Measurements from ENCODE around the gene ALDOA. TPM values are rescaled to one million over a fixed set of nuclear protein-coding genes. Genes with fewer than 3 reads are reported as not detected.

ALDOA gene
- total and polyA plus RNA-seq, 10 of the 15 experiments (the other 5 are each of a cell fraction or from before 2014, with no cell fraction given) = 218 to 2,339 (median 1,095) TPM

- no peak for DNase-seq (ENCODE audit: low read depth, low spot score)
- no peak for ATAC-seq
- no peaks in the 10 kb centered on the region for H4K20me1 ChIP-seq (ENCODE audit: control insufficient read depth, insufficient read depth)
- peaks cover 2% of the 10 kb centered on the region for H3K4me1 ChIP-seq (ENCODE audit: control insufficient read depth, insufficient read depth, low read length)
- FAIRE-seq = no peak
- H3K9me3 ChIP-seq (replicated peaks; ENCODE audit: control insufficient read depth, insufficient read depth, low read length) = no peaks in the 10 kb centered on the region
- ChIA-PET RAD21 (ENCODE audit: unreplicated experiment) (no interaction called here), CTCF (interaction anchor here (1.5 to 3.0 kb wide), 3 partner anchors 11 to 72 kb away, joined by 3 to 22 read pairs (median 21); partner anchors contain the start of genes MAPK3 and TBX6), SMC1A (ENCODE audit: uncharacterized antibody, unreplicated experiment) (no interaction called here), POLR2A (interaction anchor here (1.3 kb wide), 1 partner anchor 12 kb away, joined by 5 read pairs; no protein-coding TSS in a partner anchor)
- H3K4me3 ChIP-seq = no peak overlapping the region
- 79% methylated on average over 20 of the region's 20 CpGs for WGBS (ENCODE audit: insufficient coverage, insufficient replicate concordance, low lambda C conversion rate, missing lambda C conversion rate)
- H3K4me2 ChIP-seq (ENCODE audit: control insufficient read depth, insufficient read depth) = no peak overlapping the region
- no peak overlapping the region for H2AFZ ChIP-seq (ENCODE audit: control insufficient read depth, low read depth, low read length)
- in situ Hi-C loops (cut with MboI) = no loop called here
- no TSS peak for BruUV-seq (replicated peaks)
- intact Hi-C loops (cut with micrococcal nuclease; ENCODE audit: unreplicated experiment) = no loop called here
- no peaks in the 10 kb centered on the region; a peak in 1 of 4 replicates for H3K36me3 ChIP-seq (ENCODE audit: control insufficient read depth in 2 of 2, insufficient read depth in 2 of 2, low read length in 1 of 2)
- no peak overlapping the region for H3K9ac ChIP-seq (ENCODE audit: control insufficient read depth, insufficient read depth, low read length)
- H3K27ac ChIP-seq (ENCODE audit: control insufficient read depth, insufficient read depth) = no peak overlapping the region
- no peaks in the 10 kb centered on the region for H3K79me2 ChIP-seq (ENCODE audit: control insufficient read depth, insufficient read depth, low read length)
- H3K27me3 ChIP-seq (replicated peaks in 1 of 2; ENCODE audit: control insufficient read depth in 2 of 2, insufficient read depth in 2 of 2, low read length in 1 of 2) = no peaks in the 10 kb centered on the region
- TF ChIP-seq KLF5 (IDR thresholded peaks at IDR 0.05; ENCODE audit: partially characterized antibody) = no peak
- TF ChIP-seq RBBP5 (conservative IDR thresholded peaks at IDR 0.05) = no peak
- TF ChIP-seq FOS (IDR thresholded peaks at IDR 0.05; ENCODE audit: borderline replicate concordance, extremely low read depth, insufficient read length) = no peak
- TF ChIP-seq MEF2B (IDR thresholded peaks at IDR 0.05; ENCODE audit: partially characterized antibody, poor library complexity, severe bottlenecking) = no peak
- TF ChIP-seq ATF3 (IDR thresholded peaks at IDR 0.05; ENCODE audit: borderline replicate concordance, extremely low read depth, low read depth, low read length) = no peak
- no peak for TF ChIP-seq IRF3 (IDR thresholded peaks at IDR 0.05)
- no peak for TF ChIP-seq JUNB (IDR thresholded peaks at IDR 0.05)
- TF ChIP-seq KDM1A (IDR thresholded peaks at IDR 0.05; ENCODE audit: borderline replicate concordance) = no peak
- TF ChIP-seq SIX5 (IDR thresholded peaks at IDR 0.05; ENCODE audit: low read depth, low read length, severe bottlenecking) = no peak
- no peak for TF ChIP-seq TCF3 (IDR thresholded peaks at IDR 0.05; ENCODE audit: borderline replicate concordance, insufficient read depth, low read depth, low read length)
- TF ChIP-seq GATAD2B (conservative IDR thresholded peaks at IDR 0.05; ENCODE audit: low read depth) = no peak
- no peak for TF ChIP-seq NFXL1 (IDR thresholded peaks at IDR 0.05; ENCODE audit: borderline replicate concordance)
- no peak for TF ChIP-seq RB1 (IDR thresholded peaks at IDR 0.05; ENCODE audit: borderline replicate concordance)
- TF ChIP-seq, protein P1, sequence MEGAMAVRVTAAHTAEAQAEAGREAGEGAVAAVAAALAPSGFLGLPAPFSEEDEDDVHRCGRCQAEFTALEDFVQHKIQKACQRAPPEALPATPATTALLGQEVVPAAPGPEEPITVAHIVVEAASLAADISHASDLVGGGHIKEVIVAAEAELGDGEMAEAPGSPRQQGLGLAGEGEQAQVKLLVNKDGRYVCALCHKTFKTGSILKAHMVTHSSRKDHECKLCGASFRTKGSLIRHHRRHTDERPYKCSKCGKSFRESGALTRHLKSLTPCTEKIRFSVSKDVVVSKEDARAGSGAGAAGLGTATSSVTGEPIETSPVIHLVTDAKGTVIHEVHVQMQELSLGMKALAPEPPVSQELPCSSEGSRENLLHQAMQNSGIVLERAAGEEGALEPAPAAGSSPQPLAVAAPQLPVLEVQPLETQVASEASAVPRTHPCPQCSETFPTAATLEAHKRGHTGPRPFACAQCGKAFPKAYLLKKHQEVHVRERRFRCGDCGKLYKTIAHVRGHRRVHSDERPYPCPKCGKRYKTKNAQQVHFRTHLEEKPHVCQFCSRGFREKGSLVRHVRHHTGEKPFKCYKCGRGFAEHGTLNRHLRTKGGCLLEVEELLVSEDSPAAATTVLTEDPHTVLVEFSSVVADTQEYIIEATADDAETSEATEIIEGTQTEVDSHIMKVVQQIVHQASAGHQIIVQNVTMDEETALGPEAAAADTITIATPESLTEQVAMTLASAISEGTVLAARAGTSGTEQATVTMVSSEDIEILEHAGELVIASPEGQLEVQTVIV (IDR thresholded peaks at IDR 0.05; ENCODE audit: borderline replicate concordance, partially characterized antibody) = no peak
- TF ChIP-seq PML (IDR thresholded peaks at IDR 0.05; ENCODE audit: low read length) = no peak
- no peak for TF ChIP-seq NBN (IDR thresholded peaks at IDR 0.05)
These were observed 48.3 kb downstream of the ALDOA start for GRCh38 chr16:30113711-30114333.

All from GM12878 (cell line).